T-helper 1 cell treated with Interleukin-12 subunit alpha and Interleukin-12 subunit beta and Interleukin-4 antibody, amounts not matched to agents 30 μg/mL and 1 μg/mL, for 36 hours (primary cell): Measurements from ENCODE around the gene SYPL1.
"Not testable (repeated sequence)": the region's sequence is repeated elsewhere in the genome, so short reads cannot be mapped to it uniquely, and the experiment has no call there.

Source experiments
- H3K27ac Mint-ChIP-seq: one replicate; pipeline ENCODE4 v1.8.0; 2021; ENCODE audit warnings: mild to moderate bottlenecking, mixed read lengths
- H3K27me3 Mint-ChIP-seq: one replicate; pipeline ENCODE4 v1.8.0; 2021; ENCODE audit warnings: low read depth, mixed read lengths
- H3K36me3 Mint-ChIP-seq: one replicate; pipeline ENCODE4 v1.8.0; 2021; ENCODE audit warnings: low read depth, mixed read lengths
- H3K4me1 Mint-ChIP-seq: one replicate; pipeline ENCODE4 v1.8.0; 2021; ENCODE audit warnings: low read depth, mixed read lengths
- H3K4me3 Mint-ChIP-seq: one replicate; pipeline ENCODE4 v1.8.0; 2021; ENCODE audit warnings: mild to moderate bottlenecking, moderate library complexity, mixed read lengths
- H3K9me3 Mint-ChIP-seq: one replicate; pipeline ENCODE4 v1.8.0; 2021; ENCODE audit warnings: mixed read lengths

Gene SYPL1

GRCh38 chr7:106112118-106112971 is at the start of gene SYPL1:
TSS of gene SYPL1 (minus strand) at chr7:106112312. CDS start at chr7:106112208, 104 bp downstream.
- Mint-ChIP-seq H3K9me3 (no peaks in the 10 kb centered on the region), H3K4me3 (peak within 1 kb of the TSS; percentile 86), H3K27me3 (peaks cover 13% of the 10 kb centered on the region), H3K27ac (peak within 1 kb of the TSS; percentile 92), H3K36me3 (no peaks in the 10 kb centered on the region), H3K4me1 (peaks cover 32% of the 10 kb centered on the region)

- H3K4me3 Mint-ChIP-seq, result no peak overlapping the region
- H3K4me1 Mint-ChIP-seq, result peaks cover 5% of the 10 kb centered on the region
- peaks cover 46% of the 10 kb centered on the region for H3K27me3 Mint-ChIP-seq
- H3K36me3 Mint-ChIP-seq, result no peaks in the 10 kb centered on the region
- no peak overlapping the region for H3K27ac Mint-ChIP-seq
- H3K9me3 Mint-ChIP-seq, result no peaks in the 10 kb centered on the region
Measured at GRCh38 chr7:106155027-106155426, 42.9 kb upstream of the SYPL1 start.

DNA sequence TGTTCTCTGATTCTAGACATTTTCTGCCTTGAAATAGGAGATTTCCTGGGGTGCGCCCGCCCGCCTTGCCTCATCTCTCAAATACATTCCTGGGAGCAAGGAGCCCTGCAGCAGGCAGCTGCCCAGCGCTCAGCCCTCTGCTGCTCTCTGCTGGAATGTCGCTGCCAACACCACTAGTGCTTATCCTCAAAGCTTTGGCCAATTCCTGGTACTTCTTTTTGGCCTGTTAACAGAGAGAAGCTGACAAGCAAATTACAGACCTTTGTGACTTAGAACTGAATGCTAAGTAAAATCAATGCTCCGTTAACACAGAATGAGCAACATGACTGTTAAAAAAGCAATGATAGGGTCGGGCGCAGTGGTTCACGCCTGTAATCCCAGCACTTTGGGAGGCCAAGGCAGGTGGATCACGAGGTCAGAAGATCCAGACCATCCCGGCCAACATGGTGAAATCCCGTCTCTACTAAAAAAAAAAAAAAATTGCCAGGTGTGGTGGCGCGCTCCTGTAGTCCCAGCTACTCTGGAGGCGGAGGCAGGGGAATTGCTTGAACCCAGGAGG is 41.9 kb upstream of the SYPL1 start:
- H3K4me1 Mint-ChIP-seq, result peaks cover 5% of the 10 kb centered on the region

GRCh38 chr7:106152313-106152665 is 40.2 kb upstream of the SYPL1 start:
- Mint-ChIP-seq H3K36me3 (no peaks in the 10 kb centered on the region), H3K4me3 (no peak overlapping the region), H3K4me1 (peaks cover 5% of the 10 kb centered on the region), H3K27me3 (peaks cover 32% of the 10 kb centered on the region), H3K27ac (no peak overlapping the region), H3K9me3 (no peaks in the 10 kb centered on the region)

More for the DNA sequence above, 41.9 kb upstream of the SYPL1 start:
- H3K27ac Mint-ChIP-seq, result no peak overlapping the region
- H3K36me3 Mint-ChIP-seq, result no peaks in the 10 kb centered on the region
- H3K27me3 Mint-ChIP-seq, result peaks cover 36% of the 10 kb centered on the region
- no peak overlapping the region for H3K4me3 Mint-ChIP-seq
- no peaks in the 10 kb centered on the region for H3K9me3 Mint-ChIP-seq

DNA sequence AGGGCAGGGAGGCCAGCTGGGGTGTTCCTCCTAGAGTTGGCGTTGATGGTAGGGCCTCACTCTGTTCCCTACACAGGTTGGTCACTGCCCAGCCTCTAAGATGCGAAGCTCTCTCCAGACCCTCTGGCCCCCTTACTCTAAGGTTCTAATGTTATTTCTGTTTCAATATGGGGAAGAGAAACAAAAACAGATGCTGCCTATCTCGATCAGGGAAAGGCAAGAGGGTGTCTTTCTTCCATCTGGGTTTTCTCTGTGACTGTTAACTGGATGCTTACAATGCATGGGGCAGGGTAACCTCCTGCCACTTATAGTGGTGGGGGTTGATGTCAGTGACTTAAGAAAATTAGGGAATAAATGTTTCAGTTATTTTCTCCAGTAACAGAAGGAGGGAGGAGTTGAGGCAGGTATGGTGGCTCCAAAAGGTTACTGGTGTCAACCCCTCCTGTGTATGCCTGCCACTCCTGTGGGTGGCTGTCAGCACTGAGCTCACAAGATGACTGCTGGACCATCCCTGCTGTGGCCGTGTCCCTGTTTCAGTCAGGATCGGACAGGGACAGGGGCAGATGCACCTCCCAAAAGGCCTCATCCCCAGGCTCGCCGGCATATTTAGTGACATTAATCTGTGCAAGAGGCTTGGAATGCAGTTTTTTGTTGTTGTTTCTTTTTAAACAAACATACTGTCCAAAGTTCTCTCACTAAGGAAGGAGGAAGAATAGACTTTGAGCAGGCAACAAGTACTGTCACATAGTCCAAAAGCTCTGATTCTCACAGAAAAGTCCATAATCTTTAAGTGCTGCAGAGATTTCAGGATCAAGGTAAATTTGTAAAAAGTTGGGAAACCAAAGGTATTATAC is 39.6 kb upstream of the SYPL1 start:
- Mint-ChIP-seq H3K36me3 (no peaks in the 10 kb centered on the region), H3K27ac (no peak overlapping the region), H3K9me3 (no peaks in the 10 kb centered on the region), H3K4me1 (peaks cover 5% of the 10 kb centered on the region), H3K4me3 (no peak overlapping the region), H3K27me3 (peaks cover 29% of the 10 kb centered on the region)

- no peaks in the 10 kb centered on the region for H3K36me3 Mint-ChIP-seq
Measured at GRCh38 chr7:106143711-106144337, 31.7 kb upstream of the SYPL1 start.

GRCh38 chr7:106142136-106142535 is 30.0 kb upstream of the SYPL1 start:
- no peaks in the 10 kb centered on the region for H3K36me3 Mint-ChIP-seq
- H3K27me3 Mint-ChIP-seq, result peaks cover 32% of the 10 kb centered on the region
- no peak overlapping the region for H3K27ac Mint-ChIP-seq
- no peak overlapping the region for H3K4me3 Mint-ChIP-seq
- H3K9me3 Mint-ChIP-seq, result no peaks in the 10 kb centered on the region
- H3K4me1 Mint-ChIP-seq, result no peaks in the 10 kb centered on the region

More at GRCh38 chr7:106143711-106144337, 31.7 kb upstream of the SYPL1 start:
- Mint-ChIP-seq H3K27ac (no peak overlapping the region), H3K27me3 (peaks cover 32% of the 10 kb centered on the region), H3K4me3 (no peak overlapping the region), H3K9me3 (no peaks in the 10 kb centered on the region), H3K4me1 (no peaks in the 10 kb centered on the region)

DNA sequence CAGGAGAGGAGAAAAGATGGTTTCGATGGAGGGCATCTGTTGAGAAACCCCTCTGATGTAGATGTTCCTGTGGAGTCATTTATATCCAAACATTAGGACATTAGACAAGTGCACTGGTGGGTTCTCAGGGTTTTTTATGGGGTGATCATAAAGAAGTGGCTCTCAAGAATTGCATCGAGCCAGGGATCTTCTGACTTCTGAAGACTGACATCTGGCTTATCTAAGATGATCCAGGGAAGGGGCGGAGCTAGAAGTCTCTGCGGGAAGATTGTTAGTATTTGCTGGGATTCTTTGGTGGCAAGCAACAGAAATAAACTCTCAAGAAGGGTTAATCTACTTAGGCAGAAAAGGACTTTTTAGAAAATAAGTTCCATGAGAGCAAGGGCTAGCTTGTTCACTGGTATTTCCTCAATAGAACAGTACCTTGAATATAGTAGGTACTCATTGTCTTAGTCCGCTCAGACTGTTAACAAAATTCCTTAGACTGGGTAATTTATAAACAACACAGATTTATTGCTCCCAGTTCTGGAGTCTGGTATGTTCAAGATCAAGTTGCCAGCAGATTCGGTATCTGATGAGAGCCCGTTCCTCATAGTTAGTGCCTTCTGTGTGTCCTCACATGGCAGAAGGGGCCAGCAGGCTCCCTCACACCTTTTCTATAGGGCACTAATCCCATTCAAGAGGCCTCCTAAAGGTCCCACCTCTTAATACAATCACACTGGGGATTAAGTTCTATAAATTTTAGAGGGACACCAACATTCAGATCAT is 28.5 kb upstream of the SYPL1 start:
- Mint-ChIP-seq H3K36me3 (no peaks in the 10 kb centered on the region), H3K9me3 (no peaks in the 10 kb centered on the region), H3K4me3 (no peak overlapping the region), H3K27ac (no peak overlapping the region), H3K4me1 (no peaks in the 10 kb centered on the region), H3K27me3 (peaks cover 32% of the 10 kb centered on the region)

DNA sequence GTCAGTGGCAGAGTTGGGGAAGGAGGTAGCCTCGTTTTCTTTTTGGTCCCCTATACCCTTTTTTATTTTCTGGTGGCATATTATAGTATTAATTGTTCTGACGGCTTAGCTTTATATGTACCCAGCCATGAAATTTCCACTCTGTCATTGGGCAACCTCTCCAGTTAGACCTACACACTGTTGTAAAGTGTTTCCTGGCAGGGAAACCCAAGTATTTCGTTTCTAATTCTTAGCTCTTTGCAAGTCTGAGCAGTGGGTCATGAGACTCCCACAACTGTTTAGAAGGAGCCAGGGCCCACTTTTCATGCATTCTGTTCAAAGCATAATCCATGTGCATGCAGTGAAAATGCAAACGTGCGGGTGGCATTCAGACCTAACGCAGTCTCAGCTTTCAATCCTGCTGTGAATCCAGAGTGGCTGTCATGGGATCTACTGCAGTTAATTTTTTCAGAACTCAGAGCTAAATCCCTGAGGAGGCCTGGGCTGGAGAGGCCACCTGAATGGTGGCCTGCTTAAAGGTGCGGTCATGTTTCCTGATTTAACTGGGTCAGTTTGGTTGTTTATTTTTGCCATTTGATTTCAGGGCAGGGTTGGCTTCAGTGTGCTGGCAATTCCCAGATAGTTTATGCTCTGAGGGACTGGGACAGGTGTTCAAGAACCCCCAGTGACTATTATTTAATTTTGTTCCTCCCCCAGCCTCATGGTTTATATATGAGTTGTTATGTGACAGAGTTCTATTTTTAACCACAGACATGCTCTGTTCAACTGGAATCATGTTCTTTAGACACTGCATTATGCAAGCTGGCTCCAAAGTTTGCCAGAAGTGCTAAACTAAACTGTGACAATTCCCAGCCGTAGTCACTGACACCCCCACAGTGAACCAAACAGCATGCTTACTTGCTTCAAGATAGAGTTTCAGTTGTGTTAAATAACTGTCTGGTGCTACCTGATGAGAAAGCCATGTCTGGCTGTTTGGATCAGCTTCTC is 27.4 kb upstream of the SYPL1 start:
- H3K4me1 Mint-ChIP-seq, result no peaks in the 10 kb centered on the region
- H3K9me3 Mint-ChIP-seq, result no peaks in the 10 kb centered on the region
- no peak overlapping the region for H3K27ac Mint-ChIP-seq
- H3K27me3 Mint-ChIP-seq, result peaks cover 32% of the 10 kb centered on the region
- no peak overlapping the region for H3K4me3 Mint-ChIP-seq
- H3K36me3 Mint-ChIP-seq, result no peaks in the 10 kb centered on the region

- H3K4me3 Mint-ChIP-seq, result no peak overlapping the region
- H3K9me3 Mint-ChIP-seq, result no peaks in the 10 kb centered on the region
- no peaks in the 10 kb centered on the region for H3K36me3 Mint-ChIP-seq
- no peak overlapping the region for H3K27ac Mint-ChIP-seq
- peaks cover 32% of the 10 kb centered on the region for H3K27me3 Mint-ChIP-seq
- H3K4me1 Mint-ChIP-seq, result no peaks in the 10 kb centered on the region
Measured at GRCh38 chr7:106138776-106139175, 26.7 kb upstream of the SYPL1 start.

GRCh38 chr7:106138181-106138580 is 26.1 kb upstream of the SYPL1 start:
- H3K36me3 Mint-ChIP-seq, H3K4me1 Mint-ChIP-seq, H3K9me3 Mint-ChIP-seq, H3K4me3 Mint-ChIP-seq, H3K27ac Mint-ChIP-seq: not testable (repeated sequence)
- H3K27me3 Mint-ChIP-seq, result peaks cover 34% of the 10 kb centered on the region

DNA sequence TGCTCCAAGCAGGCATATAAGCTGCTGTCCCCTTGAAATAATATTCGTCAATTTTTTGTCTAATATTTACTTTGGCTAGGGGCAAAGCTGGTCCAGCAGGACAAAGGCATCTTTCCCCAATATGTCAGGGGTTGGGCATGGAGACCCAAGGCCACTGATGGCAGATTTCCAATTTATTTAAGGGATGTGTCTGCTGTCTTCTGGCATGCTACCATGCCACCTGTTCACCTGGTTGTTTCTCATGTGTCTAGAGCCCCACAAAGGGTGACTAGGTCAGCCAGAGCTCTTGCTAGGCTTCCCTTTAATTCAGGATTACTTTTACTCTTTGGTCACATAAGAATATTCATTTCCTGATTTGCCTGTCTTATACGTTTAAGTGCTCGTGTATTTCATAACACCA is 22.1 kb upstream of the SYPL1 start:
- H3K27me3 Mint-ChIP-seq, result peaks cover 31% of the 10 kb centered on the region
- no peak overlapping the region for H3K27ac Mint-ChIP-seq
- no peaks in the 10 kb centered on the region for H3K9me3 Mint-ChIP-seq
- H3K36me3 Mint-ChIP-seq, result no peaks in the 10 kb centered on the region
- H3K4me3 Mint-ChIP-seq, result no peak overlapping the region
- H3K4me1 Mint-ChIP-seq, result no peaks in the 10 kb centered on the region

DNA sequence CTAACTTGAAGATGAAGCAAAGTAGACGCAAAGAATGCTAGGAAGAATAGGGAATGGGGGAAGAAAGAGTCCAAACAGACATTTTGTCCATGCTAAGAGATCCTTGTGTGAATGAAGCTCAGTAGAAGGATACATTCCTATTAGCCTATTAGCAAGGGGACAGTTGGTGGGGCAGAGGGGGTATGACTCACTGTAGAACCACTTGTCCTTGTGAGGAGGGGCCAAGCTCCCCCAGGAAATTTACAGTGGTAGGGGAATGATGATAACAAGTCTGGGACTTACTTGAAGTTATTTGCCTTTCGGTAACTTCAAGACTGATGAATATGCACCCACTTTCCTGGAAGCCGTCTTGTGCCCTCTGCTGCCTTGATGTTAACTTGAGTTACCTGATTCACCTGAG is 17.2 kb upstream of the SYPL1 start:
- Mint-ChIP-seq H3K36me3 (no peaks in the 10 kb centered on the region), H3K9me3 (no peaks in the 10 kb centered on the region), H3K4me3 (no peak overlapping the region), H3K27me3 (peaks cover 28% of the 10 kb centered on the region), H3K27ac (no peak overlapping the region), H3K4me1 (peaks cover 6% of the 10 kb centered on the region)
